H1 (cell line): Measurements from ENCODE around the gene APC2. TPM values are rescaled to one million over a fixed set of nuclear protein-coding genes. Genes with fewer than 3 reads are reported as not detected.

Experiments
- CTCF ChIA-PET: fragments of 300-600 bp; sonication (Branson Sonifier 250); formaldehyde crosslinking; loops from one replicate; lab custom pipeline; 2021; ENCODE audit not compliant: partially characterized antibody; lab: Charles Lee
- POLR2A ChIA-PET: fragments of 300-600 bp; sonication (Branson Sonifier 250); formaldehyde crosslinking; loops from one replicate; lab custom pipeline; 2021; ENCODE audit warnings: inconsistent platforms; ENCODE audit not compliant: partially characterized antibody; lab: Charles Lee
- DNase-seq, 2 experiments: peaks; one replicate each; pipeline versions ENCODE4 v3.0.0 to v3.0.0-alpha.2; 2010 to 2022; ENCODE audit warnings: low spot score in 2 of 2, low read depth in 1 of 2, mixed read lengths in 1 of 2
- FAIRE-seq: peaks from 2 replicates; lab custom pipeline; 2011; peaks lifted over from hg19 to GRCh38; lab: Jason Lieb, UNC
- H2AFZ ChIP-seq: 2 replicates; pipeline ENCODE4 v1.8.1; 2012; ENCODE audit warnings: low read length, inconsistent platforms
- H2AK5ac ChIP-seq: 2 replicates; pipeline ENCODE4 v1.6.1; 2013; ENCODE audit warnings: low read depth, low read length
- H2BK120ac ChIP-seq: replicated peaks from 2 replicates; pipeline ENCODE3; 2013; ENCODE audit warnings: low read depth, low read length, inconsistent platforms
- H2BK12ac ChIP-seq: 2 replicates; pipeline ENCODE4 v1.6.1; 2013; ENCODE audit warnings: low read depth, low read length
- H2BK15ac ChIP-seq: 2 replicates; pipeline ENCODE4 v1.6.1; 2013; ENCODE audit warnings: low read length
- H2BK20ac ChIP-seq: 2 replicates; pipeline ENCODE4 v1.6.1; 2013; ENCODE audit warnings: low read length
- H2BK5ac ChIP-seq: 2 replicates; pipeline ENCODE4 v1.6.1; 2013; ENCODE audit warnings: low read depth, low read length
- H3K14ac ChIP-seq: 2 replicates; pipeline ENCODE4 v1.6.1; 2013; ENCODE audit warnings: inconsistent platforms; ENCODE audit not compliant: insufficient read length
- H3K18ac ChIP-seq: 2 replicates; pipeline ENCODE4 v1.6.1; 2013; ENCODE audit warnings: low read length; ENCODE audit errors: extremely low read depth
- H3K23ac ChIP-seq: 2 replicates; pipeline ENCODE4 v1.6.1; 2013; ENCODE audit warnings: inconsistent platforms; ENCODE audit not compliant: insufficient read length
- H3K23me2 ChIP-seq: 2 replicates; pipeline ENCODE4 v1.6.1; 2013; ENCODE audit warnings: low read depth, low read length
- H3K27ac ChIP-seq: 2 replicates; pipeline ENCODE4 v1.6.1; 2011; ENCODE audit warnings: low read depth, low read length, inconsistent platforms
- H3K27me3 ChIP-seq, 4 experiments: replicated peaks in 1 of 4; 1 replicate in 1 of 4; 2 replicates in 3 of 4; pipeline versions ENCODE4 v1.6.1 to v1.8.1; 2011 to 2013; ENCODE audit warnings: low read length in 3 of 4, mild to moderate bottlenecking in 3 of 4, inconsistent platforms in 2 of 4, mixed read lengths in 2 of 4, moderate library complexity in 1 of 4; ENCODE audit not compliant: control insufficient read depth in 3 of 4, insufficient read depth in 3 of 4; ENCODE audit errors: extremely low read depth in 1 of 4
- H3K36me3 ChIP-seq, 4 experiments: 2 replicates each; pipeline versions ENCODE4 v1.6.1 to v1.8.1; 2011 to 2013; ENCODE audit warnings: mild to moderate bottlenecking in 4 of 4, low read length in 3 of 4, moderate library complexity in 2 of 4, control low read depth in 1 of 4, inconsistent platforms in 1 of 4; ENCODE audit not compliant: insufficient read depth in 4 of 4, control insufficient read depth in 2 of 4
- H3K4ac ChIP-seq: replicated peaks from 2 replicates; pipeline ENCODE3; 2013; ENCODE audit warnings: low read length, low read depth, mixed read lengths, inconsistent platforms; ENCODE audit not compliant: insufficient read length
- H3K4me1 ChIP-seq, 4 experiments: replicated peaks in 1 of 4; 1 replicate in 1 of 4; 2 replicates in 3 of 4; pipeline versions ENCODE4 v1.6.1 to v1.8.1; 2011 to 2013; ENCODE audit warnings: low read length in 3 of 4, inconsistent platforms in 2 of 4, mixed read lengths in 1 of 4; ENCODE audit not compliant: insufficient read depth in 4 of 4, control insufficient read depth in 3 of 4
- H3K4me2 ChIP-seq, 2 experiments: 2 replicates each; pipeline versions ENCODE4 v1.6.1 to v1.8.1; 2011 to 2013; ENCODE audit warnings: low read depth in 2 of 2, low read length in 2 of 2, control low read depth in 1 of 2, inconsistent platforms in 1 of 2, mild to moderate bottlenecking in 1 of 2; ENCODE audit not compliant: insufficient read depth in 1 of 2
- H3K4me3 ChIP-seq, 4 experiments: fragments of 200-600, 300-600 bp in 1 of 4; sonication (generic), shearing (Covaris generic), sonication (Bioruptor Twin) in 1 of 4; 2 replicates each; pipeline versions ENCODE4 v1.5.1 to v1.8.1; 2011 to 2016; ENCODE audit warnings: low read length in 4 of 4, low read depth in 3 of 4, control low read depth in 2 of 4, inconsistent platforms in 2 of 4, mild to moderate bottlenecking in 2 of 4, mixed read lengths in 1 of 4, moderate library complexity in 1 of 4; ENCODE audit not compliant: insufficient read depth in 2 of 4; ENCODE audit errors: extremely low read depth in 1 of 4
- H3K56ac ChIP-seq: replicated peaks from 2 replicates; pipeline ENCODE3; 2013; ENCODE audit warnings: low read depth, mild to moderate bottlenecking, mixed read lengths, low read length, inconsistent platforms; ENCODE audit not compliant: insufficient read length
- H3K79me1 ChIP-seq: 2 replicates; pipeline ENCODE4 v1.6.1; 2013; ENCODE audit warnings: low read depth, low read length, control low read depth
- H3K79me2 ChIP-seq, 2 experiments: 2 replicates each; pipeline versions ENCODE4 v1.6.1 to v1.8.1; 2012 to 2013; ENCODE audit warnings: low read length in 2 of 2, mild to moderate bottlenecking in 2 of 2, inconsistent platforms in 1 of 2; ENCODE audit not compliant: insufficient read depth in 2 of 2, control insufficient read depth in 1 of 2
- H3K9ac ChIP-seq, 4 experiments: replicated peaks in 1 of 4; 1 replicate in 1 of 4; 2 replicates in 3 of 4; pipeline versions ENCODE4 v1.6.1 to v1.8.1; 2011 to 2013; ENCODE audit warnings: low read depth in 3 of 4, low read length in 3 of 4, control low read depth in 2 of 4, mild to moderate bottlenecking in 2 of 4, moderate library complexity in 2 of 4, inconsistent platforms in 1 of 4; ENCODE audit errors: extremely low read depth in 1 of 4
- H3K9me3 ChIP-seq, 2 experiments: 2 replicates each; pipeline versions ENCODE4 v1.6.1 to v1.8.1; 2012 to 2013; ENCODE audit warnings: mild to moderate bottlenecking in 2 of 2, moderate library complexity in 2 of 2, control low read depth in 1 of 2, inconsistent platforms in 1 of 2, low read depth in 1 of 2, low read length in 1 of 2, mixed read lengths in 1 of 2; ENCODE audit not compliant: insufficient read depth in 2 of 2
- H4K20me1 ChIP-seq, 2 experiments: replicated peaks in 1 of 2; 2 replicates each; pipeline versions ENCODE3 to v1.8.1; 2011 to 2013; ENCODE audit warnings: inconsistent platforms in 2 of 2, low read length in 2 of 2, mild to moderate bottlenecking in 1 of 2; ENCODE audit not compliant: insufficient read depth in 2 of 2, control insufficient read depth in 1 of 2
- H4K5ac ChIP-seq: 2 replicates; pipeline ENCODE4 v1.6.1; 2013; ENCODE audit warnings: low read length, low read depth, mixed read lengths, inconsistent platforms; ENCODE audit not compliant: insufficient read length
- H4K8ac ChIP-seq: 2 replicates; pipeline ENCODE4 v1.8.0; 2013; ENCODE audit warnings: mild to moderate bottlenecking, moderate library complexity, low read length, inconsistent platforms; ENCODE audit not compliant: insufficient read depth; ENCODE audit errors: extremely low read depth
- H4K91ac ChIP-seq: replicated peaks from 2 replicates; pipeline ENCODE3; 2013; ENCODE audit warnings: low read length, mixed read lengths, inconsistent platforms; ENCODE audit not compliant: insufficient read length
- CTBP2 ChIP-seq: IDR thresholded peaks from 2 replicates; pipeline ENCODE4 v1.7.0; 2011; ENCODE audit warnings: borderline replicate concordance, mild to moderate bottlenecking, moderate library complexity, mixed read lengths, low read length; ENCODE audit not compliant: insufficient read depth, insufficient read length
- POLR2A ChIP-seq, 2 experiments: IDR thresholded peaks; 1 replicate in 1 of 2; 2 replicates in 1 of 2; pipeline ENCODE4 v1.6.1; 2011; ENCODE audit warnings: low read depth in 2 of 2, low read length in 2 of 2, mild to moderate bottlenecking in 2 of 2; ENCODE audit errors: control extremely low read depth in 1 of 2
- SP4 ChIP-seq: IDR thresholded peaks from 2 replicates; pipeline ENCODE4 v1.6.1; 2012; ENCODE audit warnings: low read length, inconsistent platforms
- WGBS, 2 experiments: shearing (Covaris generic) in 1 of 2; methylation state at CpG; one replicate each; pipeline versions ENCODE4 v1.1.6 to v1.1.7; 2013 to 2015; ENCODE audit warnings: low lambda C conversion rate in 2 of 2, mixed read lengths in 2 of 2, inconsistent platforms in 1 of 2, low coverage in 1 of 2, missing lambda C conversion rate in 1 of 2; ENCODE audit not compliant: insufficient replicate concordance in 2 of 2, insufficient coverage in 1 of 2, insufficient read length in 1 of 2; ENCODE audit errors: extremely low coverage in 1 of 2, missing lambda C conversion rate in 1 of 2; 5-methylcytosine and 5-hydroxymethylcytosine counted together
- polyA plus RNA-seq, 7 experiments: library from polyadenylated mRNA; depleted of rRNA in 3 of 7; stranded (reverse) in 5 of 7; unstranded in 2 of 7; fragments of >200 nt in 5 of 7; fragments of 200-250 nt in 2 of 7; gene quantifications; 1 replicate in 5 of 7; 2 replicates in 1 of 7; 4 replicates in 1 of 7; pipeline versions ENCODE4 v1.2.1 to v1.2.3, GENCODE V29; 2011 to 2013; ENCODE audit warnings: missing spikeins in 2 of 7, mixed read lengths in 2 of 7
- total RNA-seq: library from RNA; stranded (reverse); fragmentation: NEBNext Ultra II Directional; extraction: Animal tissue kit (Norgen Biotek cat#: 25700); gene quantifications from 2 replicates; pipeline ENCODE4 v1.2.1, GENCODE V29; 2021

Gene APC2
- total and polyA plus RNA-seq, 2 of the 8 experiments (the other 6 are each of a cell fraction or from before 2014, with no cell fraction given): 1.3 to 4.1 TPM

DNA sequence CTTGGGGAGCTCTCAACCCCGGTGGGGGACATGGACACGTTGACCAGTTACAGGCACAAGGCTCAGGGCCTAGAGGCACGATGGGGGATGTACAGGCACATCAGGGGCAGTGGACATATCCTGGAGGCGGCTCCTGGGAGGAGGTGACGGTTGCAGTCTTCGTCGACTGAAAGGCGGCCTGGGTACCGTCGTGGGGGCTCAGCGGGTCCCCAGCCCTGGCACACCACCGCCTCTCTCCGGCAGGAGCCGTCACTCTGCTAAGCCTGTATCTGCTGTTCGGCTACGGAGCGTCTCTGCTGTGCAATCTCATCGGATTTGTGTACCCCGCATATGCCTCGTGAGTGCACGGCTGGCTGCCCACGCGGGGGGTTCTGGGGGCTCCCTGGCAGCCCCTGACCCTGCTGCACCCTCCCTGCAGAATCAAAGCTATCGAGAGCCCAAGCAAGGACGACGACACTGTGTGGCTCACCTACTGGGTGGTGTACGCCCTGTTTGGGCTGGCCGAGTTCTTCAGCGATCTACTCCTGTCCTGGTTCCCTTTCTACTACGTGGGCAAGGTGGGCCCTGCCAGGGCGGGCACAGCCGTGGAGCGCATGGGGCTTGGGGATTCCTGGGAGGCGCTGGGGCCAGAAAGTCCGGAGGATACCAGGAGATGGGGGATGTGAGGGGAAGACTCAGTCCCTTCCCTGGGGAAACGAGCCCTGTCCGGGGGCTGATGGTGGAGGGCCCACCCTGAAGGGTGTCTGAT is 45.3 kb downstream of the APC2 start:
- H4K5ac ChIP-seq: no peak overlapping the region
- H3K79me2 ChIP-seq: no peaks in the 10 kb centered on the region
- no peak overlapping the region for H3K18ac ChIP-seq
- no peak for TF ChIP-seq CTBP2
- TF ChIP-seq SP4: no peak
- no peak for TF ChIP-seq POLR2A (IDR thresholded peaks at IDR 0.05; ENCODE audit: control extremely low read depth in 1 of 2, low read depth in 2 of 2, low read length in 2 of 2)
- no peaks in the 10 kb centered on the region for H3K36me3 ChIP-seq
- H3K23me2 ChIP-seq: peaks cover 9% of the 10 kb centered on the region
- no peak overlapping the region for H2BK120ac ChIP-seq
- H4K91ac ChIP-seq: no peak overlapping the region
- no peak overlapping the region for H3K27ac ChIP-seq
- peaks cover 0 to 5% of the 10 kb centered on the region in 2 experiments for H4K20me1 ChIP-seq
- 0 out of 2 replicates have a peak overlapping the region, but pooled peaks have one; percentile 38 for H4K8ac ChIP-seq
- peaks cover 3 to 17% (median 9%) of the 10 kb centered on the region in 4 experiments; a peak in 6 of 7 replicates for H3K27me3 ChIP-seq
- no peak overlapping the region for H2AFZ ChIP-seq
- H2BK15ac ChIP-seq: no peak overlapping the region
- no peaks in the 10 kb centered on the region; a peak in 4 of 7 replicates for H3K4me1 ChIP-seq
- no peak overlapping the region for H3K4me2 ChIP-seq
- no peak overlapping the region for H2AK5ac ChIP-seq
- no peak overlapping the region for H2BK12ac ChIP-seq
- 89% methylated on average over 35 of the region's 37 CpGs; no CpG with 5 or more reads in 1 of the 2 experiments for WGBS, 2 experiments
- no peak overlapping the region for H3K9ac ChIP-seq
- H3K56ac ChIP-seq: no peak overlapping the region
- ChIA-PET CTCF (interaction anchor here (0.7 to 2.6 kb wide), 2 partner anchors 8 to 29 kb away, joined by 3 to 14 read pairs; no protein-coding TSS in a partner anchor), POLR2A (interaction anchor here (0.7 to 1.3 kb wide), 3 partner anchors 11 to 83 kb away, joined by 3 to 4 read pairs (median 4); no protein-coding TSS in a partner anchor)
- H3K4me3 ChIP-seq: no peak overlapping the region
- H3K14ac ChIP-seq: no peak overlapping the region
- H2BK5ac ChIP-seq: no peak overlapping the region
- peaks cover 3 to 7% of the 10 kb centered on the region in 2 experiments; a peak in 2 of 4 replicates for H3K9me3 ChIP-seq
- FAIRE-seq (no peak), DNase-seq (no peak)
- no peak overlapping the region for H3K4ac ChIP-seq
- no peaks in the 10 kb centered on the region for H3K79me1 ChIP-seq
- no peak overlapping the region for H3K23ac ChIP-seq
- H2BK20ac ChIP-seq: no peak overlapping the region
